Central memory CD4-positive, alpha-beta T cell (primary cell): ENCODE results near the gene LPIN1.
A peak's percentile ranks its signal among the peaks of the same experiment; 100 is the strongest.

ENCODE experiments used
- DNase-seq: peaks from one replicate; pipeline ENCODE4 v3.0.0; 2022

The LPIN1 gene

DNA sequence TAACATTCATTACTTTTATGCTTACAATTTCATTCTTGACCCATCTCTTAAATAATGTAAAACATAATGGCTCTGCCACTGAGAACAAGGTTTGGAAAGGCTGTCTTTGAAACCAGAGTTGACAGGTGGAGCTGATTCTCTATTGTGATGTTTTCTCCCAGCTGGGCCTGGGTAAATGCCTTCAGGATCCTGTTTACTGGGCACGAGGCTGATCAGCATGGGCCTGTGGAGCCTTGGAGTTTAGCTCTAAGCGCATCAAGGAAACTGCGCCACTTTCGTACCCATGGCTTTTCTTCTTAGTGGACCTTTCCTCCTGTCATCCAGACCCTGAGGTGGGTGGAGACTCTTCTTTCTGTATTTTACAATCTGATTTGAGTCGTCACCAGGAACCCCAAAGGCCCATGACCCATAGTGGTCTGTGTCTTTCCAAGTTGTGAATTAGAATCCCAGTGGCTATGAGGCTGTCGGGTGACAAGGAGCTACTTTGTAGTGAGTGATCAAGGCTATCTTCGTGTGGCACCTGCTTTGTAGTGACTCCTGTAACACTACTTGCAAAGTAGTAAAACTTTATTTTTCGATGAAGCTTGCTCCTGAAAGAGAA lies 123.1 kb downstream of the LPIN1 start:
- DNase-seq: no peak

DNA sequence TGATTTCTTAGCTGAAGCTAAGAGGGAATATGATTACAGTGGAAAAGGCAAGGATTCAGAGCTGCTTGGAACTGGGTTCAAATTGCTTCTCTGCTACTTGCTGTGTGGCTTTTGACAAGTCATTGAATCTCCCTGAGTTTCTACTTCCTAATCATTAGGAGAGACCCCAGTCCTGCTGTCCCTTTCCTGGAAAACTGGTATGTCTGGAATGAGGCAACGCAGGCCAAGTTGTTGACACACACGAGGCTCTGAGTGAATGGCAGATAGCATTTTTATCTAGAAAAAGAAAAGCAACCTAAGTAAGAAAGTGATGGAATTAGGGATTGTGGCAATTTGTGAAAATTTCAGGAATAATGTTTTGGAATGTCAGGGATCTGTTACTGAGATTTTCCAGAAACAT lies 123.6 kb downstream of the LPIN1 start:
- no peak for DNase-seq

- no peak for DNase-seq
These were observed 124.2 kb downstream of the LPIN1 start for GRCh38 chr2:11870584-11870983.

- no peak for DNase-seq
These were observed 125.0 kb downstream of the LPIN1 start for GRCh38 chr2:11871421-11871820.

DNA sequence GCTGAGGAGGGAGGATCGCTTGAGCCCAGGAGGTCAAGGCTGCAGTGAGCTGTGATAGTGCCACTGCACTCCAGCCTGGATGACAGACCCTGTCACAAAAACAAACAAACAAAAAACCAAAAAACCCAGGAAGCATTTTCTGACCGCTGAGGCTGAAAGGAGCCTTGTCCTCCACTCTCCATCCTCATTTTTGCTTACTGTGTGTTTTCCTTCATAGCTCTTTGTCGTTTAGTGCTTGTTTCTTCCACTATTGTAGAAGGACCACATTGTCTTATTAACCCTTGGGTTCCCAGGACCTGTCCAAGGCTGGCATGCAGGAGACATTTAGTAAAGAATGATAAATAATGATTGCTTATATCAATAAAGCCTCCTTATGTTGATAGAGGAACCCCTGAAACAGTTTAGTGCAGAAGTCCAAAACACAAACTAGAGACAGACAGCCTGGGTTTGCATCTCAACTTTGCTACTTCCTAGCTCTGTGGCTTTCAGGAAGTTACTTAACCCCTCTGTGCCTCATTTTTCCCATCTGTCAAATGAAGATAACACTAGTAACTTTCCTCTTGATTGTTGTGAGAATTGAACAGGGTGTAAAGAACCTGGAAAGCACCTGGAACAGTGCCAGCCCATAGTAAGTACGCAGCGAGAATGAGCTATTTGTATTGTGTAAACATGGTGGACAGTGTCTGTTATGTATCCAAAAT lies 126.0 kb downstream of the LPIN1 start:
- peak; percentile 10 for DNase-seq

- DNase-seq: no peak
These were observed 126.5 kb downstream of the LPIN1 start for GRCh38 chr2:11872948-11873269.

DNA sequence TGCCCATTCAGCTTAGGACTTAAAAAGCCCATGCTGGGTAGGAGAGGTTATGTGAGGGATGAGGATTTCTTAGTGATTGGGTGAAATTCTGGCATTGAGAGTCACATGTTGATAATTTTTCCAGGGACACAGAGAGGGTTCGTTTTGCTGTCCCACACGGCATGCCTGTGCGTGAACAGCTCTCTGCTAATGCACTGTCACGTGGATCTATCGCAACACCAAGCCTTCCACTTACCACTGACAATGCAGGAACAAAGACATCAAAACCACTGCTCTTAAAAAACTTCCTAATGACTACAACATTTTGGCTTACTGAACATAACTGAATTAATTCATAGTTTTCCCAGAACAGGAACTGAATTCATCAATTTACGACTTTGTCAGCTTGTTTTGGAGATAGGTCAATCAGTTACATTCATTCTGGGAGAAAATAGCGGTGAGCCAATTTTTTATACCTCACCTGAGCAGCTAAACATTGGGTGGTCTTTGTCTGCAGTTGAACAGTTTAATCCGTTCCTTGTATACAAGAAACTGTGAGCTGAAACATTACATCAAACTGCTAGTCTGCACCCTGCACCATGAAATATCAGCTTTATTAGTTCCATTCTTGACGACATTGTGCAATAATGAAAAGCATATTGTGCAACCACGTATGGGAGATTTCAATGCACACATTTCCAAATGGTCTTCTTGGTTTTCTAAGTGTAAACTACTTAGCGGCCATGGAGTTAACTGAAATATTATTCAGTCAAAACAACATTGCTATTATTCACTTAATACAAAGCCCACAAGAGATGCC lies 127.1 kb downstream of the LPIN1 start:
- DNase-seq: no peak

DNA sequence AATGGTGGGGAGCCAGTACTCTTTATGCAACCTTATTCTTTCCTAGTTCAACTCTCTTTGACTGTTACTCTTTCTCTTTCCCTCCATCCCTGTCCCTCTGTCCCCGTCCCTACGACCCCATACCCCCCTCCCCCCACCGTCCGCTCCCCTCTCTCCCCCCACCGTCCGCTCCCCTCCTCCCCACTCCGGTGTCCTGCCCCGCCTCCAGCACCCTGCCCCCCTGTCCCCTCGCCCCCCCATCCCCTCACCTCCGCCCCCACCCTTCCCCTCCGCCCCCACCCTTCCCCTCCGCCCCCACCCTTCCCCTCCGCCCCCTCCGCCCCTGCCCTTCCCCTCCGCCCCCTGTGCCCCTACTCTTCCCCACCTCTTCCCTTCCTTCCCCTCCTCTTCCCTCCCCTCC lies 128.4 kb downstream of the LPIN1 start:
- DNase-seq: no peak

DNA sequence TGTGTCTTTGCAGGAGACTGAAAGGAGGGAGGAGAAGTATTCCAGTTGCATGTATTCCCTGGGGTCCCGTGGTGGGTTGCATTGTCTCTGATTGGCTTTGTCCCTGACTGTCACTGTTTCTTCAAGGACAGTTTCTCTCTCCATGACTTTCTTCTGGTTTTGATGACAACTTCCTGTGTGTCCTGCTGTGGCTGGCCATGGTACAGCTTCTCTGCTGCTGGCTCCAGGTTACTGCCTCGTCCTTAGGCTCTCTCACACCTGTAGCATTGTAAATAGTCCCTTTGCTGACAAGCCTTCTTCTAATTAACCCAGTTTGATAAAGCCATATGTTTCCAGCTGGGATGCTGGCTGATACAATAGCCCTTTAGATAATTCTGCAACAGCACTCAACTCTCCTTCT lies 129.0 kb downstream of the LPIN1 start:
- DNase-seq: no peak

GRCh38 chr2:11876436-11876835 lies 130.0 kb downstream of the LPIN1 start:
- DNase-seq: no peak

DNA sequence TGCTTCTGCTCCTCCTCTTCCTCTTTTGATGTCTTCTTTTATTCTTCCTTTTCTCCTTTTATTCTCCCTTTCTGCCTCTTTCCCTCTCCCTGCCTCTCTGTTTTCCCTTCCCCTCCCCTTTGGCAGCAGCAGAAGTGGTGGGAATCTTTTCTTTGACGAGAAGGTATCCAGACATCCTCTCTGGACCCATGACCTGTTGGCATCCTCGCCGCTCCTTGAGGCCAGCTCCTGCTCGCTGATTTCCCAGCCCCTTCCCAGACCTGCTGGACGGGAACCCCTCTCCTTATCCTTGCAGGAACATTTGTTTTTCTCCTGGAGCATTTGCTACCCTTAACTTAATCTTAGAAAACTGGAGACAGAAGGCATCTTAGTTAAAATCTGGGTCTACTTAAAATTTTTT lies 130.5 kb downstream of the LPIN1 start:
- no peak for DNase-seq
